Measurements from ENCODE around the gene EIF2AK3.
"Not testable (repeated sequence)": the region's sequence is repeated elsewhere in the genome, so short reads cannot be mapped to it uniquely, and the experiment has no call there.

Gene EIF2AK3

DNA sequence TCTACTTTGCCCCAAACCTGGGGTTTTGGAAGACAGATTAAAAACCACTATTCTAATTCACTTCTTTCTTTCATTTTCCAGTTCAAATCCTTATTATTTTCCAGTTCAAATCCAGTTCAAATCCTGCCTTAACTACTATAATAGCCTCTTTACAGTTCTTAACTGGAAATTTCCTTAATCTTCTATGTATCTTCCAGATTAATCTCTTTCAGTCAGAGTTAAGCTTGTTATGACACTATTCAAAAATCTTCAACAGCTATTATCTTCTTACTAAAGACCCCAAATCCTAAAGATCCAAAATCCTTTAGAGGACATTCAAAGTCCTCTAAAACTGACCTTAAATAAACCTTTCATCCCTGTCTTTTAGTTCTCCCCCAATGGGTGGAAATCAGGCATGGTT, 30.1 kb downstream of the EIF2AK3 start:
- DNase-seq (ENCODE audit: low read depth in 2 of 2) = no peak

- no peak for DNase-seq (ENCODE audit: low read depth in 2 of 2)
These were observed 31.0 kb downstream of the EIF2AK3 start for GRCh38 chr2:88596141-88596830.

GRCh38 chr2:88591698-88592097, 35.6 kb downstream of the EIF2AK3 start:
- DNase-seq (ENCODE audit: low read depth in 2 of 2) = no peak

DNA sequence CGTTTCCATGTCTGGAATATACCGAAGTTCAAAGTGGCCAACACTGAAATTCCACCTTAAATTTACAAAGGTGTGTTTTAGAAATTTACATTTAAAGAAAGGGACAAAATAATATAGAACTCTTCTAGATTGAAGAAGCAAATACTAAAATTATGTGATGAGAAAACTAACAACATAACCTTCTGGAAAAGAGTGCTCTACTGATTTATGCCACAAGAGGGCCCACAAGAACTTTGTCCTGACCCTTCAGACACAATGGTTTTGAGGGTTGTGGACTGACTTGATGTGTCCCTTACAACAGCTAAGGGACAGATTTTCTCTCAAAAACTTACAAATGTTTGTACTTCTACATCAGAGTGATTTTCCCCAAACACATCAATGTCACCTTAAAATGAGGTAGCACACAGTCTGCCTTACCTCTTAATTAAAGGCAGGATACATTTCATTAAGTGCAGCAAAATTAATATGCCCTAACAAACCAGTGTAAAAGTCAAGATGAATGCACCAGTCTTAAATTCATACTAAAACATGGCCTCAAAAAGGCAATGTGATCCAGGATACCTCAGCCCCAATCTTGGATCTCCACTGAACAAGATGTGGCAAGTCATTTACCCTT, 36.2 kb downstream of the EIF2AK3 start:
- DNase-seq (ENCODE audit: low read depth in 2 of 2) = peak; percentile 17 to 31

GRCh38 chr2:88585969-88586368, 41.3 kb downstream of the EIF2AK3 start:
- DNase-seq (ENCODE audit: low read depth in 2 of 2) = no peak

GRCh38 chr2:88582030-88582429, 45.2 kb downstream of the EIF2AK3 start:
- no peak for DNase-seq (ENCODE audit: low read depth in 2 of 2)

- no peak for DNase-seq (ENCODE audit: low read depth in 2 of 2)
These were observed 47.2 kb downstream of the EIF2AK3 start for GRCh38 chr2:88580088-88580487.

- no peak for DNase-seq (ENCODE audit: low read depth in 2 of 2)
These were observed 51.6 kb downstream of the EIF2AK3 start for GRCh38 chr2:88575630-88576029.

DNA sequence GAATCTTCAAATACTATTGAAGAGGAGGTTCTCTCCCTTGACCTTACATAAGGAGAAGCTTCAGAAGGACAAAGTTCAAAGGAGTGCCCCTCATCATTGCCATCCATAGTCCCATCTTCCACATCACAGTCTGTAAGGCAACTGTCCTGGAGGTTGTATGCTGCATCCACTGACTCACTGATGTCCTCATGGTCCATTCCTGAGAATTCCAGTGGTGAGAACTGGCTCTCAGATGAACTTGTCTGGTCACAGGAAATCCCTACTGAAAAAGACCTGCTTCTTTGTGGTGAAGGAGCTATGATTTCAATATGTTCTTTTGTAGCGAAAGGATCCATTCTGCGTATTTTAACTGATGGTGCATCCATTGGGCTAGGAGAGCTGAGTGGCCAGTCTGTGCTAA, 52.2 kb downstream of the EIF2AK3 start:
- DNase-seq (ENCODE audit: low read depth in 2 of 2) = no peak

DNA sequence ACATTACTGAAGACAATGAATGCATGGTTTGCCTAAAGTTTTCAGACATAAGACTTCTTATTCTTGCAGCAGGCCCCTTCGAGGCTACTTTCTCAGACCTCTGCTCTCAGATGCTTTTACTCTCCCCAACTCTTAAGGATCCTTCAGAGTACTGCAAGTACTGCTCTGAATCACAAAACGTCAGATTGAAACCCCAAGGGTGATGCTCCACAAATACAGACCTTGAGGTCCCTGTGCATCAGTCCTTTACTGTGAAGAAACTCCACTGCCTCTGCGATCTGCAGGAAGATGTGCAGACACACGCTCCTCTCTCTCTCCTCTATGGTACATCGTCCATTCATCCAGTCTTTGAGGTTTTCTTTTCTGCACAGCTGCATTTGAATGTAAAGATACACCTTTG, 52.8 kb downstream of the EIF2AK3 start:
- no peak for DNase-seq (ENCODE audit: low read depth in 2 of 2)

DNA sequence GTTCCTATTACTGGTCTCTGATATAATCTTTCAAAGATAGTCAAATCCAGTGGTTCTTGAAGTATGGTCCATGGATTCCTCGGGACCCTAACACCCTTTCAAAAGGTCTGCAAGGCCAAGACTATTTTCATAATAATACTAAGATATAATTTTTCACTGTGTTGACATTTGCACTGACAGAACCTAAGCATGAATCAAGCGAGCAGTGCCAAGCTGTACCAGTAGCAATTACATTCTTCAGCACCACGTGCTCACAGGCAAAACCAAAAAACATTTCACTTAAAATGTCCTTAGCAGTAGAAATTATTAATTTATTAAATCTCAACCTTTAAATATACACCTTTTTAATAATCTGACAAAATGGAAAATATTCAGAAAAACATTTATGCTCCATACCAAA, 59.1 kb downstream of the EIF2AK3 start:
- no peak for DNase-seq (ENCODE audit: low read depth in 2 of 2)

DNA sequence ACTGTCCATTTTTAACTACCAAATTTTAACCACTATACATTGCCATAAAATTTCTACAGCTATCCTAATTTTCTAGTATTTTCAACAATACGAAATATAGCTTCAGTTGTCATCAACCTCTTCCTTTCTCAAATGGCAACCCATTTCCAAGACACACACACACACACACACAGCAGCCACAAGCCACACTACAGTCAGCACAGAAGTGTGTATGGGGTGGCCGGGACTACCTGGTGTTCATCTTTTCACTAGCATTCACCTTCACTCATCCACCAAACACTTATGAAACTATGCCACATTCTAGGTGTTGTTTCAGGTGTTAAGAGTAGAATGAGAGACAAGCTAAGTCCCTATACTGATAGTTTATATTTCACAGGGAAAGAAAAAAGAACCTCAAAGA, 62.9 kb downstream of the EIF2AK3 start:
- no peak for DNase-seq (ENCODE audit: low read depth in 2 of 2)

GRCh38 chr2:88563129-88563528, 64.1 kb downstream of the EIF2AK3 start:
- no peak for DNase-seq (ENCODE audit: low read depth in 2 of 2)

DNA sequence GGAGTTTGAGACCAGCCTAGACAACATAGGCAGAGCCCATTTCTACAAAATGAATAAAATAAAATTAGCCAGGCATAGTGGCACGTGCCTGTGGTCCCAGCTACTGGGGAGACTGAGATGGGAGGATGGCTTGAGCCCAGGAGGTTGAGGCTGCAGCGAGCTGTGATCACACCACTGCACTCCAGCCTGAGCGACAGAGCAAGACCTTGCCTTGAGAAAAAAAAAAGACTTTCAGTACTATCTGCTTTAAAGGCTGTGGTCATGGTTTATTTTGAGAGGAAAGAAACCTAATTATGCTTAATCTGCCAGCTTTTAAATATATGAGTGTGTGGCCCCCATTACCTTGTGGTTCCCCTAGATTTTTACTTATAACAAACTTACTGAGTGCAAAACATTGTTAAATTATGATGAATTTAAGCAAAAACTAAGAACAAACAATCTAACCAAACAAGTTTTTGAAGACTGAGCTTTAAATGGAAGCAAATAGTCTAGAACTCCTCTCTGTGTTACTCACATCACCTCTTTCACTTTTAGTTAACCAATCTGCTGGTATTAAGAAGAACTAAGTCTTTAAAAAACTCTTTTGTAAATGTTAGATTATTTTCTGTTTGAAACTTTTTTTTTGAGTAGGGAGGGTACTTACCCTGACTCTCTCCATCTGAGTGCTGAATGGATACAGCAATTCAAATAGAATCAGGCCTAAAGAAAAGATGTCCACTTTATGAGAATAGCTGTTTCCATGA, 65.4 kb downstream of the EIF2AK3 start:
- DNase-seq (ENCODE audit: low read depth in 2 of 2) = no peak

- DNase-seq (ENCODE audit: low read depth in 2 of 2) = no peak
These were observed 66.5 kb downstream of the EIF2AK3 start for GRCh38 chr2:88560619-88561307.

- DNase-seq (ENCODE audit: low read depth in 2 of 2) = no peak
These were observed 70.0 kb downstream of the EIF2AK3 start for GRCh38 chr2:88557290-88557689.

DNA sequence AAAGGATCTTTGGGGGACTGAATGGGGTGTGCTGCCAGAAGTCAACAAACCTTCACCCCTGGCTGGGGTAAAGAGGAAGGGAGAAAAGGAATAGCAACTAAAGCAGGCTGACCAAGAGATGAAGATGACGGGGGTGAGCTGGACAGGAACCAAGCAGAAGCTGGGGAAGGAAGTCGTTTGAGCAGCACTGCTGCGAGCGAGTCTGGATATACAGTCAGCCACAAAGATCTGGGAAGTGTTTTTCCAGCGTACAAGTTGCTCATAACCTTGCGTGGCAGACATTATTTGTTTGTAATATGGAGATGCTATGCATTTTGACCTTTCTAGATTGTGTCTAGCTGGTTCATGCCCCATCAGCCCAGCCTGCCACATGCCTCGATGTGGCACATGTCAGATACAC, 71.2 kb downstream of the EIF2AK3 start:
- DNase-seq (ENCODE audit: low read depth in 2 of 2) = no peak

DNA sequence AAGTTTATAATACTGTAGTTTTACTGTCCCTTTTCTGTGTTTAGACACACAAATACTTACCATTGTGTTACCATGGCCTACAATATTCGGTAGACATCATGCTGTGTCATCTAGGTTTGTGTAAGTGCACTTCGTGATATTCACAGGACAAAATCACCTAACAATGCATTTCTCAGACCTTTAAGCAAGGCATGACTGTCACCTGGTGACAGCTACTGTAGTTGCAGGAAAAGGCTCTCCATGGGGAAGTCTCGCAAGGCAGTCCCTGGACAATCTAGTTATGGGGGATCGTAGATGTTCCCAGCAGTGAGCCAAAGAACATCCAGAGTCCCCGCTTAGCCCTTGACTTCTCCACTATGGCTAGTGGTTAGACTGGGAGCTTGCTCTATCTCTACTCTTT, 73.1 kb downstream of the EIF2AK3 start:
- no peak for DNase-seq (ENCODE audit: low read depth in 2 of 2)

DNA sequence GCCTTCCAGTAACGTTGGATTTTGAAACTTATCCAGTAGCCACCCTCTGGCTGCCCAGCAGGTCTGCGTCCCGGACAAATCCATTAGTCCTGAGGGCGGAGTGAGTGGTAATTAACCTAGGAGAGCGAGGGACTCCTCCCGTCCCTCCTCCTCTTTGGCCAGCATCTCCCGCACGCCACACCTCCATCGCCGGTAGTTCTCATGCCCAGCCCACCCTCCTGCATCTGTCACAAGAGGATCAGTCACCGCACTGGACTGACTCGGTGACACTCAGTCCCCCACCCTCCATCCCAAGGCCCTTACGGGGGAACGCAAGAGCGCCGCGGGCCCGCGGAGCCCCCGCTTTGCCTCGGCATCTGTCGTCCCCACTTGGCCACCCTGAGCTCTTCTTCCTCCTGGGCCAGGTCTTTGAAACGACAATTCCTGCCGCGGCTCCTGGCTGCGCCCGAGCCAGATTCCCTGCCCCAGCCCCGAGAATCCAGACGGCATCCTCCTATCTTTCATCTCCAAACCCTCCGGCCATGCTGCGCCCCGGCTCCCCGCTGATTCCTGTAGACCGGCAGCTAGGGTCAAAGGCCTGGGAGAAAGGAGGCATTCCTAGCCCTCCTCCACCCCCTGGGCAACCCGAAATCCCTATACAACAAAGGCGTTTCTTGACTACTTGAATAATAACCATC, 77.5 kb downstream of the EIF2AK3 start:
- no peak for DNase-seq (ENCODE audit: low read depth in 2 of 2)

DNA sequence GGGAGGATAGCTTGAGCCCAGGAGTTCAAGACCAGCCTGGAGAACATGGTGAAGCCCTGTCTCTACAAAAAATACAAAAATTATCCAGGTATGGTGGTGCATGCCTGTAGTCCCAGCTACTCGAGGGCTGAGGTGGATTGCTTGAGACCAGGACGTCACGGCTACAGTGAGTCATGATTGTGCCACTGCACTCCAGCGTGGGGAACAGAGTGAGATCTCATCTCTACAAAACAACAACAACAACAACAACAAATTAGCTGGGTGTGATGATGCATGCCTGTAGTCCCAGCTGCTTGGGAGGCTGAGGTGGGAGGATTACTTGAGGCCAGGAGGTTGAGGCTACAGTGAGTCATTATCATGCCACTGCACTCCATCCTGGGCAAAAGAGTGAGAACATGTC, 81.0 kb downstream of the EIF2AK3 start:
- DNase-seq (ENCODE audit: low read depth in 2 of 2) = not testable (repeated sequence)

DNA sequence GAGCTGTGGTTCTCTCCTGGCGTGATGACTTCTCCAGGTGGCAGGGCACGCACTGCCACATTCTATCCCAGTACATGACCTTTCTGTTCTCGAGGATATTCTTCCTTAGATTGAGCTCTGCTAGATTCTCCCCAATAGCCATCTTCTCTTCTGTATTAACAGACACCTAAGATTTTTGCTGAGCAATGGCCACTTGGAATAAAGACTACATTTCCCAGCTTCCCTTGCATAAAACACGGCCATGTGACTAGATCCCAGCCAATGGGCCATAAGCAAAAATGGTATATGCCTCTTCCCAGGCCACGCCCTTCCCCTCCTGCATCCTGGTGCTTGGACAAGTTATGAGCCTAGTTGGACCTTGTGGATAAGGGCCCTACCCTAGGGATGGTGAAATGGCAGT, 82.1 kb downstream of the EIF2AK3 start:
- DNase-seq (ENCODE audit: low read depth in 2 of 2) = no peak

DNA sequence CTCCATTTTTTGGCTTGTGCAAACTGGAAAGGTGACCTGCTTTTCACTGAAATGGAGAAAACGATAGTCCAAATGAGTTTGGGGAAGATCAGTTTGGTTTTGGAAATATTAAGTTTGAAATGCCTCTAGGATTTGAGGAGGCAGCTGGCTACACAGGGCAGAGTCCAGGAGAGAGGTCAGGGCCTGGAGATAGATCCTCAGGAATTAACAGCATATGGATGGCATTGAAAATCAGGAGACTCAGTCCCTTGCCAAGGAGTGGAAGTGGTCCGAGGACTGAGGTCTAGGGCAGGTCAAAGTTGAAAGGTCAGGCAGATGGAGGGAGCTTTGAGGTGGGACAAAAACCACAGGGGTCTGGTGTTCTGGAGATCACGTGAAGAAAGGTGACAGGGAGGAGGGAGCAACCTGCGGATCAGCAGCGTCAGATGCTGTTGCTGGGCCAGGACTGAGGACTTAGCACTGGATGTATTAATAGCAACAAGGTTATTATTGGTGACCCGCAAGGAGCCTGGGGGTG, 83.7 kb downstream of the EIF2AK3 start:
- no peak for DNase-seq (ENCODE audit: low read depth in 2 of 2)

Measured in fibroblast of skin of left quadriceps (primary cell).